ENCODE results near the gene ARL17B.
"Not testable (repeated sequence)": the region's sequence is repeated elsewhere in the genome, so short reads cannot be mapped to it uniquely, and the experiment has no call there.

Gene ARL17B

DNA sequence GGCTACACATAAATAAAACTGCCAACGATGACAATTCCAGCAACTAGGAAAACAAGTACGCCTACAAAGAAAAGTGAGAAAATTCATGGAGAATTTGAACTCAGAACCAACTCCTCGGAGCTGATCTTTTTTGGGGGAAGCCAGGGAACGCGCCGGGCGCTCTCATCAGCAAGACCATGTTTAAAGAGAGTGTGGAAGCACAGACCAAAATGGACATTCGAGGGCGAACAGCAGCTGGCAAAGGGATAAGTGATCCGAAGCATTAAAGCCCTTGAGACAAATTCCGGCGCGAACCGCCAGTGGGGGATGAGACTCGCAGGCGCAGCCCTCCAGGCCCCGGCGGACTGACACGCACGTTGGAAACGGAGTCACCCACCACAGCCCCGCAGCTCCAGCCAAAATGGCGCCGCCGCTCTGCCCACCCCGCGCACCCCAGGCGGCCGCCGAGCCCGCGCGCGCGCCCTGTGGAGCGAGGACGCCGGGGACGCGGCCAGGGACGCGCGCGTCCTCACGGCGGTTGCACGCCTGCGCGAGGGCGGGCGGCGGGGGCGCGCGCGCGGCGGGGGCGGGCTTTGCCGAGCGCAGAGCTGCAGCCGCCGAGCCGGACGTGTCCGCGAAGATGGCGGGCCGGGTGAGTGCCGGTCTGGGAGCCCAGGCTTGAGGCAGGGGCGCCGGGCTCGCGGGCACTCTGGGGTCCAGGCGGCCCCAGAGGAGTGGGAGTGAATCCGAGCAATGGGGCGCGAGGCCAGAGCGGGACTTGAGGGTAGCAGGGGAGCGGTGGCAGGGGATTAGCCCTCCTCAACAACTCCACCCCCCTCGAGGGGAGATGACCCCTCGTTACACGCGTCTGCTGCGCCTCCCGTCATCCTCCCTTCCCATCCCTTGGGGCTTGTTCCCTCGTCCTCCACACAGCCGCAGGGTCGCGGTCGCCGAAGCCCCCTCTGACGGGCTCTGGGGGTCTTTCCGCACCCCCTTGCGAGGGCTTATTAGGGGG is 11.0 kb upstream of the ARL17B start:
- not testable (repeated sequence) for H3K27me3 ChIP-seq (ENCODE audit: control insufficient read depth, insufficient read depth, low read length); H3K9me3 ChIP-seq (ENCODE audit: control insufficient read depth, low read length); H3K27ac ChIP-seq; H3K4me1 ChIP-seq; H3K9ac ChIP-seq; H3K4me3 ChIP-seq (ENCODE audit: low read depth, low read length); H2AFZ ChIP-seq; H3K4me2 ChIP-seq (ENCODE audit: low read length); H3K36me3 ChIP-seq (ENCODE audit: control insufficient read depth, insufficient read depth, low read length); H3K79me2 ChIP-seq

DNA sequence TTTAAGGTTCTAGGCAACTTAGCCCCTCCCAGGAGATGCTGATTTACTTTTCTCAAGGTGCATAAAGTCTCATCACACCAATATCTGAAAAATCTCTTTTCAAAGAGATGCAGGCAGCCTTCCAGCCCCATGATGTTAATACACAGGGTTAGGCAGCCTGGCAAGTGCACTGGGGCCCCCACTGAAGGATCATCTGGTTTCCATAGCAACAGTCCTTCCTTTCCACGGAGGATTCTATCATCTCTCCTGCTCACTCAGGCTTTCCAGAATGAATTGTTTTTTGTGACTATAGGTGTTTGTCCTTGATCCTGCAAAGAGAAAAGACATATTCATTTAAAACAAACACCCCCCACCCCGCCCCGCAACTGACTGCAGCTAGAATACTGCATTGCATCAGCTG is 6.0 kb upstream of the ARL17B start:
- not testable (repeated sequence) for H3K4me3 ChIP-seq (ENCODE audit: low read depth, low read length); H3K9ac ChIP-seq; H3K79me2 ChIP-seq; H3K36me3 ChIP-seq (ENCODE audit: control insufficient read depth, insufficient read depth, low read length); H3K27ac ChIP-seq; H3K4me1 ChIP-seq; H2AFZ ChIP-seq; H3K27me3 ChIP-seq (ENCODE audit: control insufficient read depth, insufficient read depth, low read length); H3K9me3 ChIP-seq (ENCODE audit: control insufficient read depth, low read length); H3K4me2 ChIP-seq (ENCODE audit: low read length)

DNA sequence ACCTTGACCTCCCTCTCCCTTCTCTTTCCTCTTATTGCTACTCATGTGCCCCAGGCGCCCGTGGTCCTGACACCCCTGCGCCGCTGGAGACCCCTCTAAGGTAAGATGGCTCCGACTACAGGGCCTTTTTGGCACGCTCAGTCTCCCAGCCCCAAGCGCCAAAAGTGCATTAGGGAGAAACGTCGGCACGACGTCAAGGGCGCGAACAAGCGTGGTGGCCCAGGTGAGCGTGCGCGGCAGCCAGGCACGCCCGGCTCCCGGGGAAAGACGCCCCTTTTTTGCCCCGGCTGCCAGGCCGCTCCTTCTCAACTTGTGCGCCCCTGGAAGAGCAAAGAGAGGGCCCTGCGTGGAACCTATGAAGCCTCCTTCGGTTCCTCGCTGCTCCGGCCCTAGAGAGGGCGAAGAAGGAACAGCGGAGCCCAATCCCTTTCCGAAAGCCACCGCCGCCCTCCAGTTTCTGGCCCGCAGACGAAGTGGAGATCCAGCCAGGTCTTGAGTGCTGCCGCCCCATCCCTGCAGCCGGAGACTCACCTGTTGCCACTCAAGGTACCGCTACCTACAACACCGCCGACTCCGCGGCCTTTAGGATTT is 326 bp downstream of the ARL17B start:
- H3K27me3 ChIP-seq (ENCODE audit: control insufficient read depth, insufficient read depth, low read length); H3K4me2 ChIP-seq (ENCODE audit: low read length); H3K27ac ChIP-seq; H2AFZ ChIP-seq; H3K4me3 ChIP-seq (ENCODE audit: low read depth, low read length); H3K9ac ChIP-seq; H3K9me3 ChIP-seq (ENCODE audit: control insufficient read depth, low read length); H3K4me1 ChIP-seq; H3K79me2 ChIP-seq; H3K36me3 ChIP-seq (ENCODE audit: control insufficient read depth, insufficient read depth, low read length): not testable (repeated sequence)

DNA sequence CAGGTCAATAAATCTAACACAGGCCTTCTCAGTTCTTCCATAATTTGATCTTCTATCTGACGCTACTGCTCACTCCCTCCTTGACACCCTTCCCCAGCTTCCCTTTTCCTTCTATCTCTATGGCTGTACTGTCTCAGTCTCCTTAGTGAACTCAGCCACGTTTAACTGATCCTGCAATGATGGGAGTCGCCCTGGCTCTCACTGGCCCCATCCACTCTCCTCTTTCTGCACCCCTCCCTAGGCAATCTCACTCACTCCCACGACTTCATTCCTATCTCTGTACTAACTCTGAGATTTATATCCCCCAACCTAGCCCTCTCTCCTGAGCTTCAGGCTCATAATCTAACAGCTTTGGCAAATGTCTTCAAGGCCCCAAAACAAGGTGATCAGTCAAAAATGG is 7.7 kb downstream of the ARL17B start:
- H3K4me1 ChIP-seq; H3K27ac ChIP-seq; H3K9ac ChIP-seq; H3K27me3 ChIP-seq (ENCODE audit: control insufficient read depth, insufficient read depth, low read length); H3K9me3 ChIP-seq (ENCODE audit: control insufficient read depth, low read length); H3K4me2 ChIP-seq (ENCODE audit: low read length); H3K4me3 ChIP-seq (ENCODE audit: low read depth, low read length); H3K79me2 ChIP-seq; H3K36me3 ChIP-seq (ENCODE audit: control insufficient read depth, insufficient read depth, low read length); H2AFZ ChIP-seq: not testable (repeated sequence)

DNA sequence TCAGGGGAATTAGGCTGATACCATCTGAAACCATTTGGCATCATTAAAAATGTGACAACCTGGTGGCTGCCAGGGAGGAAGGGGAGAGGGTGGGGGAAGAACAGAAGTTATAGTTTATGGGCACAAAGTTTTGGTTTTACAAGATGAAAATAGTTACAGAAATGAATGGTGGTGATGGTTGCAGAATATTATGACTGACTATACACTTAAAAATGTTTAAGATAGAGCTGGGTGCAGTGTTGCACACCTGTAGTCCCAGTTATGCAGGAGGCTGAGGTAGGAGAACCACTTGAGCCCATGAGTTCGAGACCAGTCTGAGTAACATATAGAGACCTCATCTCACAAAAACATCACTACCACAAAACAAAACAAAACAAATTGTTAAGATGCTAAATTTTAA is 12.5 kb downstream of the ARL17B start:
- not testable (repeated sequence) for H3K4me1 ChIP-seq; H2AFZ ChIP-seq; H3K36me3 ChIP-seq (ENCODE audit: control insufficient read depth, insufficient read depth, low read length); H3K4me3 ChIP-seq (ENCODE audit: low read depth, low read length); H3K4me2 ChIP-seq (ENCODE audit: low read length); H3K27me3 ChIP-seq (ENCODE audit: control insufficient read depth, insufficient read depth, low read length); H3K27ac ChIP-seq; H3K9me3 ChIP-seq (ENCODE audit: control insufficient read depth, low read length); H3K9ac ChIP-seq; H3K79me2 ChIP-seq

DNA sequence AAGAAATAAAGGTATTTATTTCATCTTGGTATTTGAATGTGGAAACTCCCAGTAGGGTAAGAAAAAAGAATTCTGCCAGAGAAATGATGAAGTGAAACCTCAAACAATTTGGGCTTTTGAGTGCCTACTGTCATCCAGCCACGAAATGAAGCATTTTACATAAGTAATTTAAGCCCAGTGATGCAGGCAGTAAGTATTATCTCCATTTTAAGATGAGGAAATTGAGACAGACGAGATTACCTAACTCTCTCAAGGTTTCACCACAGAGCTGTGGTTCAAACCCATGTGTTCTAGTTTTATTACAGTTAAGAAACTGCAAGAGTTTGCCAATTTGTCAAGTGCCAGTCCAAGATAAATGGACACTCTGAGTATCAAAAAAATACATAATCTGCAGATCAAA is 13.2 kb downstream of the ARL17B start:
- not testable (repeated sequence) for H3K36me3 ChIP-seq (ENCODE audit: control insufficient read depth, insufficient read depth, low read length); H3K9ac ChIP-seq; H3K9me3 ChIP-seq (ENCODE audit: control insufficient read depth, low read length); H3K4me1 ChIP-seq; H3K27ac ChIP-seq; H2AFZ ChIP-seq; H3K4me2 ChIP-seq (ENCODE audit: low read length); H3K27me3 ChIP-seq (ENCODE audit: control insufficient read depth, insufficient read depth, low read length); H3K4me3 ChIP-seq (ENCODE audit: low read depth, low read length); H3K79me2 ChIP-seq

DNA sequence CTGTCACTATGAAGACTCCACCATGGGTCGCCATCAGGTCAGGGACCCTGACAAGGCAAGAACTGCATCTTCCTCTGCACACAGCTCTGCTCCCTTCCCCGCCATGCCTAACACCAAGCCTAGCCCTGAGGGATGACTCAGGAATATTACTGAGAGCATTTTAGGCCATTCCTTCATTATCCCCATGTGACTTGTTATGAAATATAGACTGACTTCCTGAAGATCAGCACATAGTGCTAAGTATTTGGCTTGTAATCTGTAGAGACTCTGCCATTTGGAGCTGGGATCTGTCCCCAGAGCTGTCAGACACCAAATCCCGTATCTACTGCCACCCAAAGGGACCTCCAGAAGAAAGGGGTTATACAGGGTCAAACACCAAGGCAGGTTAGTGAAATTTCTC is 19.4 kb downstream of the ARL17B start:
- H3K9ac ChIP-seq; H3K4me1 ChIP-seq; H2AFZ ChIP-seq; H3K27ac ChIP-seq; H3K4me2 ChIP-seq (ENCODE audit: low read length); H3K9me3 ChIP-seq (ENCODE audit: control insufficient read depth, low read length); H3K79me2 ChIP-seq; H3K27me3 ChIP-seq (ENCODE audit: control insufficient read depth, insufficient read depth, low read length); H3K36me3 ChIP-seq (ENCODE audit: control insufficient read depth, insufficient read depth, low read length); H3K4me3 ChIP-seq (ENCODE audit: low read depth, low read length): not testable (repeated sequence)

DNA sequence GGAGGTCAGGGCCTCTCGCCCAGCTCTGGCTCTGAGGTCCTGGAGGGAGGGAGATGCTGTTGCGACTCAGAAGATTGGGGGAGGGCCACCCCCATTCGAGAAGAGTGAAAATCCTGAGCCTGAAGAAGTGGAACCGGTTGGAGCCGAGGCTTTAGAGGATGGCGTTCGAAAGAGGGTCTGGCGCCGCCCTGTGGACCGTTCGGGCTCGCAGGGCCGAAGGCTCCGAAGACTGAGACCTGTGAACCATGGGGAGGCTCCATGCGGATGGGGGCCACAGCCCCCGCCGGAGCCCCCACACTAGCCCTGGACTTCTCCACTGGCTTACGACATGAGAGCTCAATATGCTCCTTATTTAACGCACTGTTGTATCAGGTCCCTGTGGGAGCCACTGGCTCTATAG is 20.3 kb downstream of the ARL17B start:
- H3K4me1 ChIP-seq; H3K79me2 ChIP-seq; H3K4me2 ChIP-seq (ENCODE audit: low read length); H2AFZ ChIP-seq; H3K36me3 ChIP-seq (ENCODE audit: control insufficient read depth, insufficient read depth, low read length); H3K9ac ChIP-seq; H3K4me3 ChIP-seq (ENCODE audit: low read depth, low read length); H3K27me3 ChIP-seq (ENCODE audit: control insufficient read depth, insufficient read depth, low read length); H3K9me3 ChIP-seq (ENCODE audit: control insufficient read depth, low read length); H3K27ac ChIP-seq: not testable (repeated sequence)

DNA sequence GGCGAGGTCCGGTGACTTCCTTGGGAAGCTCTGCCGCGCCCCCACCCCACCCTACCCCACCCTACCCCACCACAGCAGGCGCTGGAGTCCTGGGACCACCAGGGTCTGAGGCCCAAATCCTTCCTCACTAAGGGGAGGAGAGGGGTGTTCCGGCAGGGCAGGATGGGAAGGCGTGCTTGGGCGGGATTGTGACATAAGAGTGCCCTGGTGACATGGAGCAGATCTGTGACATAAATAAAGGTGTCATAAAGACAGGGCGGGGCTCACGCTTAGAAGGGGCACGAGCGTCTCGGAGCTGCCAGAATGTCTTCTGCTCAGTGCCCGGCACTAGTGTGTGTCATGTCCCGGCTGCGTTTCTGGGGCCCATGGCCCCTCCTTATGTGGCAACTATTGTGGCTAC is 66.7 kb downstream of the ARL17B start, which contains the start of gene LRRC37A:
Gene LRRC37A, plus strand, starts transcription at position 301 of the 400 bp plus-strand sequence. Its CDS starts 3 bp downstream, at position 304.
- H3K36me3 ChIP-seq (ENCODE audit: control insufficient read depth, insufficient read depth, low read length); H3K4me3 ChIP-seq (ENCODE audit: low read depth, low read length): not testable (repeated sequence)

DNA sequence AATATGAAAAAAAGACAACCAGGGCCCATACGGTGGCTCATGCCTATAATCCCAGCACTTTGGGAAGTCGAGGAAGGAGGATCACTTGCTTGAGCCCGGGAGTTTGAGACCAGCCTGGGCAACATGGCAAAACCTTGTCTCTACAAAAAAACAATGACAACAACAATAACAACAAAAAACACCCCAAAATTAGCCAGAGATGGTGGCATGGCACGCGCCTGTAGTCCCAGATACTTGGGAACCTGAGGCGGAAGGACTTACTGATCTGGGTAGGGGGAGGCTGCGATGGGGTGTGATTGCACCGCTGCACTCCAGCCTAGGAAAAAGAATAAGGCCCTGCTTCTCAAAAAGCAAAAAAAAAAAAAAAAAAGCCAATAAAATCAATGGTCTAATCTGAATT is 69.9 kb downstream of the ARL17B start:
- H3K4me2 ChIP-seq (ENCODE audit: low read length); H3K36me3 ChIP-seq (ENCODE audit: control insufficient read depth, insufficient read depth, low read length); H3K4me1 ChIP-seq; H3K9ac ChIP-seq; H3K27ac ChIP-seq; H3K79me2 ChIP-seq; H3K9me3 ChIP-seq (ENCODE audit: control insufficient read depth, low read length); H3K27me3 ChIP-seq (ENCODE audit: control insufficient read depth, insufficient read depth, low read length); H3K4me3 ChIP-seq (ENCODE audit: low read depth, low read length); H2AFZ ChIP-seq: not testable (repeated sequence)

More for the DNA sequence above, 66.7 kb downstream of the ARL17B start, which contains the start of gene LRRC37A:
- H3K9me3 ChIP-seq (ENCODE audit: control insufficient read depth, low read length); H3K79me2 ChIP-seq; H3K27ac ChIP-seq; H3K9ac ChIP-seq; H3K4me1 ChIP-seq; H3K4me2 ChIP-seq (ENCODE audit: low read length); H2AFZ ChIP-seq; H3K27me3 ChIP-seq (ENCODE audit: control insufficient read depth, insufficient read depth, low read length): not testable (repeated sequence)

DNA sequence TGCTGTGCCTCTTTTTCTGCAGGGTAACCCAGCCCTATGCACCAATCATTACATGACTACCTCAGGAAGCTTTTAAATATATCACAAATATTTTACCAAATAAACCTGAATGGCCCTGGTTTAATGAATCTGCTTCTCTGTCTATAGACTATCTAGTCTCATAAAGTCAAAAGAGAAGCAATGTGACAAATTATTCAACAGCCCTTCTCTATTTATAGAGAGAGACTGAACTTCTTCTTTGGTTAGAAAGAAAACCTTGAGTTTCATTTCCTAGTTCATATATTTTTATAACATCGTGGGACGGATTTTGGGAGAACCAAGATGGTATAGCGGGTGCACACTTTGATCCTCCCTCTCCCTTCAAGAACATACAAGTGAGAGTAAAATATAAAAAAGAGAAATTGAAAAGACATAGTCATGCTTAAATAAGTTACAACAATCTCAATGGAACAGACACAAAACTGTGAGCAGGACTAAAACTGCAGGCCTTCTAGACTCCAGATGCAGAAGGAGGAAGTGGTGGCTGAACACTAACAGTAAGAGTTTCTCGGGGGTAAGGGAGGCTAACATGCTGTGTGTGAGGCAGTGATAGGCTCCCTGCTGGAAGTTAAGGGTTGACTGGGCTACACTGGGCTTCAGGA is 70.5 kb downstream of the ARL17B start:
- H3K4me1 ChIP-seq: not testable (repeated sequence)

More for the DNA sequence above, 70.5 kb downstream of the ARL17B start:
- H2AFZ ChIP-seq; H3K36me3 ChIP-seq (ENCODE audit: control insufficient read depth, insufficient read depth, low read length); H3K9me3 ChIP-seq (ENCODE audit: control insufficient read depth, low read length); H3K79me2 ChIP-seq; H3K4me2 ChIP-seq (ENCODE audit: low read length); H3K9ac ChIP-seq; H3K27me3 ChIP-seq (ENCODE audit: control insufficient read depth, insufficient read depth, low read length); H3K27ac ChIP-seq; H3K4me3 ChIP-seq (ENCODE audit: low read depth, low read length): not testable (repeated sequence)

Data from parathyroid adenoma (tissue), 2 donors.